GM12892 (cell line): ENCODE data around the gene TRMT1.
A peak's percentile ranks its signal among the peaks of the same experiment; 100 is the strongest.

Experiments
- DNase-seq: peaks from one replicate; pipeline ENCODE4 v3.0.0; 2011; ENCODE audit not compliant: insufficient read length
- FAIRE-seq: peaks from 2 replicates; lab custom pipeline; 2011; peaks lifted over from hg19 to GRCh38; lab: Jason Lieb, UNC
- POLR2A ChIP-seq: IDR thresholded peaks from 2 replicates; pipeline ENCODE4 v1.6.1; 2011; ENCODE audit warnings: low read depth, low read length, control low read depth
- POLR2AphosphoS5 ChIP-seq: IDR thresholded peaks from 2 replicates; pipeline ENCODE4 v1.6.1; 2011; ENCODE audit warnings: low read depth, low read length, control low read depth
- TAF1 ChIP-seq: IDR thresholded peaks from 2 replicates; pipeline ENCODE4 v1.6.1; 2011; ENCODE audit warnings: low read depth, mild to moderate bottlenecking, control low read depth, low read length, borderline replicate concordance

TRMT1 gene

DNA sequence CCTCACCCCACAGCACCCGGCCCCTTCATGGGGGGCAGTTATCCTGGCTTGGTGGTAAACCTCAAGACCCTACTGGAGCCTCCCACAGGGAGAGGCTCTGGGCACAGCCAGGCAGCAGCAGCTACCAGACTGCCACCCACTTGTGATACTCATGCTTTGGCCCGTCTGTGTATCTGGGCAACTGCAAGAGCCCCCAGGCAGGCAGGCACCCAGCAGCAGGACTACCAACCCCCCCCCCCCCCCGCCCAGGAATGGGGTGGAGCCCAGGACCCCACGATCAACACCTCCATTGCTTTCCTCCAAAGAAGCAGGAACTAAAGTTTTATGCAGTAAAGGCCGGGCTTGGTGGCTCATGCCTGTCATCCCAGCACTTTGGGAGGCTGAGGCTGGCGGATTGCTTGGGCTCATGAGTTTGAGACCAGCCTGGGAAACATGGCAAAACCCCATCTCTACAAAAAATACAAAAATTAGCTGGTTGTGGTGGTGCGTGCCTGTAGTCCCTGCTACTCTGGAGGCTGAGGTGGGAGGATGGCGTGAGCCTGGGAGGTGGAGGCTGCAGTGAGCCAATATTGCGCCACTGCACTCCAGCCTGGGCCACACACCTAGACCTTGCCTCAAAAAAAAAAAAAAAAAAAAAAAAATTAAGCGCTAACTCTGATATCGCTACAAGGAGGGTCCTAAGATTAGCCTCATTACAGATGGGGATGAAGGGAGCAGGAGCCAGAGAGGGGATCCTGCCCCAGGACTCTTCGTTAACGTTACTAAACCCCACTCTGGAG lies 12.8 kb downstream of the TRMT1 start:
- FAIRE-seq (no peak), DNase-seq (no peak)
- TF ChIP-seq POLR2A, result no peak
- no peak for TF ChIP-seq TAF1
- TF ChIP-seq POLR2AphosphoS5, result no peak

DNA sequence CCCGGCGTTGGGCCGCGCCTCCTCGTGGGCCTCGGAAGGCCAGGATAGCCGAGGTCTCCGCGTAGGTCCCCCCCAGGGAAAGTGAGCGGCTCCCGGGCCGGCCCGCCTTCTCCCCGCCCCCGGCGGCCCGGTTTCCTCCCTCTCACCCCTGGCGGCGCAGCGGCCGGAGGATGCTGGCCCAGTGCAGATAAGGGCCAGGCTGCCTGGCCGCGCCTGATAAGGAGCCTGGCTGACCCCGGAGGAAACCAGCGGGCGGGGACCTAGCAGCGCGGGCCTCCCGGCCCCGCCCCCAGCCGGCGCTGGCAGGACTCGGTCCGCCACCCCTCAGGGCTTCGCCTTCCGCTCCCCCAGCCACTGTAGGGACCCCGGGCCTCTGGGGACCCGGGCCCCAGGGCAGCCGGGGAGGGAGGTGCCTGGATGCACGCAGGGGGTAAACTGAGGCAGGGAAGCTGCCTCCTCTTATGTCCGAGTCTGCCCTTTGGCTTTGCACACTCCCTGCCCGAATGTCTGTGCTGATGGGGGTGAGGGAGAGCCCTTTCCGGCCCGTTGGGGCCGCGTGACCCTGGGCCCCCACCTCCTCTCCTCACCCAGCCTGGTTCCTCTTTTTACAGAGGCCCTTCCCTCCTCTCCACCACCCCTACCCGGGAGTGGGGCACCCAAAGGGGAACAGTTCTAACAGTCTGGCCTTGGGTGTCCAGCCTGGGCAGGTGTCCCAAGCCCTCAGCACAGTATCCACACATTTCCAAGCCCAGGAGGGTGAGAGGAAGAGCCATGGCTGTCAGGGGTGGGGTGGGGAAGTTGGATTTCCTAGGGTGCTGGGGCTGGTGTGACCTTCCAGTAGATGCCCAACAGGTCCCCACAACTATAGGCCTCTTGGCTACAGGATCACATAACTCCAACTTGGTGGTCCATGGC lies 13.6 kb downstream of the TRMT1 start, which contains the start of gene LYL1:
Gene LYL1, minus strand, starts transcription at position 193 of the 915 bp plus-strand sequence. CDS start 1,687 bp downstream, outside the sequence.
- DNase-seq, result peak; percentile 78
- TF ChIP-seq POLR2A (peak; percentile 46; the same call in 1 of the 2 replicates), POLR2AphosphoS5 (no peak; the same call in none of the 2 replicates)
- peak; percentile 90 for FAIRE-seq

DNA sequence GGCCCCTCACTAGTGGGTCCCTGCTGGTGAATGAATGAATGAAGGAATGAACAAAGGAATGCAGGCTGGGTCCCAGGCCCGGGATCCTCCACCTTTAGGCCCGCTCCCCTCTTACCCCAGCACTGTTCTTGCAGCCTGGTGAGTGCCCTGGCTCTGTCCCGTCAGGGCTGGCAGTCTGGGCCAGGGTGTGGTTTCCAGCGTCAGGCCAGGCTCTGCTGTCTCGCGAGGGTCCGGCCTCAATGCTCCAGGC lies 14.2 kb downstream of the TRMT1 start:
- FAIRE-seq, result no peak
- no peak for TF ChIP-seq POLR2AphosphoS5
- TF ChIP-seq POLR2A, result no peak
- no peak for TF ChIP-seq TAF1
- no peak for DNase-seq

DNA sequence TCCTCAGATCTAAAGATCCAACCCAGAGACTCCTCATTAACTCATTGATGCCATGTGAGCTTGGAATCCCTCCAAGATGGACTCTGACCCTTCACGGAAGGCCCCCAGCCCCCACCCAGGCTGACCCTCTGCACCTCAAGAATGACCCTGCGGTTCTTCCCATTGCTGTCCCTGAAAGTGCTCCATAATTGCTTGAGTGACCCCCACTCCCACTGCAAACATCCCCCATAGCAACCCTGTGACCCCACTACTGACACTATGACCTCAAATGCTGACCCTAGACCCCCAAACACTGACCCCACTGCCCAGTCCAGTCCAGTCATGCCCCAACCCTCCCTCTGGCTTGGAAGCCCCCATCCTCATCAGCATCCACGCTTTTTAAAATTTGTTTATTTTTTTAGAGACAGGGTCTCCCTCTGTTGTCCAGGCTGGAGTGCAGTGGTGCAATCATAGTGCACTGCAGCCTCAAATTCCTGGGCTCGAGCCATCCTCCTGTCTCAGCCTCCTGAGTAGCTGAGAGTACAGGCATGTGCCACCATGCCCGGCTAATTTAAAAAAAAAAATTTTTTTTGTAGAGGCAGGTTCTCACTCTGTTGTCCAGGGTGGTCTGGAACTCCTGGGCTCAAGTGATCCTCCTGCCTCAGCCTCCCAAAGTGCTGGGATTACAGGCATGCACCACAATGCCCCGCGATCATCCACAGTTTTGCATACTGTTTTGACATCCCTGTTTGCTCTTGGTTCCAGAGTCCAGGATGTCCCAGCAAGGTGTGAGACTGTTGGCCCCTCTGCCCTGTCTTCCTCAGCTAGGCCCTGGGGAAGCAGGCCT lies 14.7 kb downstream of the TRMT1 start:
- TF ChIP-seq POLR2A, result no peak
- TF ChIP-seq POLR2AphosphoS5, result no peak
- TF ChIP-seq TAF1, result no peak
- no peak for DNase-seq
- FAIRE-seq, result peak; percentile 21

DNA sequence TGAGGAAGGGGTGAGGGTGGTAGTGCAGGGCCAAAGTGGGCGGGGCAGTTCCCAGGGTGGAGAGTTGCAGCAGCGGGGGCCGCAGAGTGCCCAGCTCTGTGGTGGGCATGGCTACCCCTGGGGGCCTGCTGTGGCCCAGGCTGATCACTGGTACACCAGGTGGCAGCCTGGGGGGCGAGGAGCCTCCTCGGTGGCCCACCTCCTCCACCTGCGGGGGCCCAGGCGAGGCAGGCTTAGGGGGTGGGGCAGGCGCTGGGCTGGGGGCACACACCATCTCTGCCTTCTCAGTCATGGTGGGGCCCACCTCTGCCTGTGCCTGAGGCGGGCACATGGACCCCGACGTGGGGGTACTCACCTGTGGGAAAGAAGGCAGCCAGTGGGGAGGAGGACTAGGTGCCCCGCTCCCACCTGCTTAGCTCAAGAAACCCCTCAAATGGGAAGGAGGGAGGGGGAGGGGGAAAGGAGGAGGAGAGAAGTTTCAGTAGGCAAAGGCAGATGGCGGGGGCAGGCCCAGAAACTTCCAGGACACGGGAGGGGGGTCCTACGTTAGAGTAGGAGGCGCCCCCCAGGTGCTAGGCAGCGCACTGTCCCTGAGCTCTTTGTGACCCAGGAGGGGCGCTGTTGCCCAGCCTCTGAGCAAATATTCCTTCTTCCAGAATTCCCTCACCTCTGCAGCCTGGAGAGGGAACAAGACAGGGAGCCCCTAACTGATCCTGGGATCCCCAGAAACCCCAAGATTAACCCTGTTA lies 15.5 kb downstream of the TRMT1 start:
- DNase-seq (no peak), FAIRE-seq (peak; percentile 30)
- no peak for TF ChIP-seq POLR2A
- no peak for TF ChIP-seq TAF1

DNA sequence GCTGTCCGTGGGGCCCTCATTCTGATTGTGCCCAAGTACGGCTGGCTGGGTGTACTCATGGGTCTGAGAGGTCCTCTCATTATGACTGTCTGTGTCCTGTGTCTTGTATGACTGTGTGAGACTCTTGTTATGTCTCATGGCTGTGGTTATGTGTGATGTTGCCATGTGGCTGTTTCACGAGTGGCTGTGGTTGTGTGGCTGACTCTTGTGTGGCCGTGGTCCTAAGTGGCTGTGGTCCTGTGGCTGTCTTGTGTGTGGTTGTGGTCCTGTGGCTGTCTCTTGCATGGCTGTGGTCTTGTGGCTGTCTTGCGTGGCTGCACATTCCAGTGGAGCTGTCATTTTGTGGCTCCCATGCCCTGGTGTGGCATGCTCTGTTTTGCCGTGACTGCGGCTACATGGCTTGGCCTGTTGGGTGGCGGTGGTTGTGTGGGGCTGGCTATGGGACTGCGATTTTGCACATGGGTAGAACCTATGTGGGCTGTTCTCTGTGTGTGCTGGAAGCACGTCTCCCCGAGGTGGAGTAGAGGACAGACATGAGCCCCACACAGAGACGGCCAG lies 16.4 kb downstream of the TRMT1 start:
- no peak for TF ChIP-seq POLR2A
- 0 out of 2 replicates have a peak, but pooled peaks have one; percentile 49 for TF ChIP-seq TAF1
- peak; percentile 87 for TF ChIP-seq POLR2AphosphoS5
- peak; percentile 99 for FAIRE-seq
- peak; percentile 66 for DNase-seq

DNA sequence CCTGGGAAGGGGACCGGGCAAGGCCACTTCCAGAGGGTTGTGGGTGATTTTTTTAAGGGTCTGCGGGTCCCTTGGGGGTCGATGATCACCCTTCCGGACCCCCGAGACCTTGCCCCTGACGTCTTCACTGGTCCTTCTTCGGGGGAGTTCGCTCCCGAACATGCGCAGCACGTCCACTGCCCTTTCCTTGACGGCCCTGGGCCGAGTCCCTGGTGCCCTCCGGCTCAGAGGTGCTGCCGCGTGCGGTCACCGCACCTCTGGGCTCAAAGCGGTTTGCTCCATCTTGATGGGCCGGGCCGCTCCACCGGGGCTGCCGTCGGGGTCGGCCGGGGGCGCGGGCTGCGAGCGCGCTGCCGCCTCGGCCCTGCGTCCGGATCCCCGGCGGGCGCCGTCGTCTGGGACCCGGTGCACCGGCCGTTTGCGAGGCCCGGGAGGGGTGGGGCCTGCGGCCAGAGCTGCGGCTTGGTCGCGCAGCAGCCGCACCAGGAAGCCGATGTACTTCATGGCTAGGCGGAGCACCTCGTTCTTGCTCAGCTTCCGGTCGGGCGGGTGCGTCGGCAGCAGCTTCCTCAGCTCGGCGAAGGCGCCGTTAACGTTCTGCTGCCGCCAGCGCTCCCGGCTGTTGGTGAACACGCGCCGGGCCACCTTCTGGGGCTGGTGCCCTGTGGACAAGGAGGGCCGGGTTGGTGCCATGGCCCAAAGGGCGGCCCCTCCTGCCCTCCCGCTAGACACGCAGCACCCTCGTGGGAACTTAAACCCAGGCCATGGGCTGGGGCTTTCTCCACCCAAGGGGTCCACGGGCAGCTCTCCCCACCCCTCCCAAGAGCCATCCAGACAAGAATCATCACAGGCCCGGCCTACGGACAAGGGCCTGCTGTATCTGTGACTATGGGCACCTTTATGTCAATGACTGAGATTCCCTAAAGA lies 17.2 kb downstream of the TRMT1 start:
- DNase-seq (peak; percentile 71), FAIRE-seq (no peak)
- TF ChIP-seq TAF1 (0 out of 2 replicates have a peak, but pooled peaks have one; percentile 20), POLR2AphosphoS5 (no peak)

DNA sequence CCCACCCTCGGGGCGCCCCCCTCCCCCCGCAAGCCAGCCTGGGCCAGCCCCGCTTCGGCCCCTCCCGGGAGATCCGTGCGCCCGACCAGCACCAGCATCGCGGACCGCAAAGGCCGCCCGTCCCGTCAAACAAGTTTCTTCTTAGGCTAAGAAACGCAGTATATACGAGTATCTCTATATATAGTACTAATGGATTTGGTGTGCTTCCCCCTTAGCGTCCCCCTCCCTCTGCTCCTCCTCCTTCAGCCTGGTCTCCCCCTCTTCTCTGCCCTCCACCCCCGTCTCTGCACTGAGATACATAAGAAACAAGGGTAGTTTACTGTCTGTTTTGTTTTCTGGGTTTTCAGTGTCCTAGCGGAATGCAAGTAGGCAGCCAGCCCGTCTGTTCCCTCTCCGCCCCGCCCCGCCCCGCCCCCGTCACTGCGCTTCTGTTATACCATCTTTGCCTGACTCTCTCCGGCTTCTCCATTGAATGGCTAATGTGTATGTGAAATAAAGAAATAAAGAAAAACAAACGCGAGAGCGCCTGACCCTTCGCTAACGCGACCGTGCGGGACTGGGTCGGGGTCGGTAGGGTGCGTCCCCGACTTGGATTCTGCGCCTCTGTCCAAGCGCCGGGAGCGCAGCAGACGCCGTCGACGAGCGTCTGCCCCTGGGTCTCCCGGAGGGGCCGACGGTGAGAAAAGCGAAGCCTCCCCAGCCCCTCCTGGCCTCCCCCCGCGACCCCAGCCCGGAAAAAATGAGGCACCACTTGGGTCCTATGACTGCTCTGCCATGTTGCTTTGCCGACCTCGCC lies 18.1 kb downstream of the TRMT1 start:
- DNase-seq, result no peak
- no peak for TF ChIP-seq POLR2AphosphoS5
- no peak for TF ChIP-seq POLR2A
- TF ChIP-seq TAF1, result no peak
- FAIRE-seq, result no peak
